HG02759 (cell line): ENCODE data around the gene FJX1.

Experiments
- ATAC-seq: cut with Tn5 transposase; IDR thresholded peaks from one replicate; pipeline ENCODE4 v1.9.1; 2021; ENCODE audit warnings: mild to moderate bottlenecking, moderate library complexity; ENCODE audit not compliant: unreplicated experiment

The FJX1 gene

DNA sequence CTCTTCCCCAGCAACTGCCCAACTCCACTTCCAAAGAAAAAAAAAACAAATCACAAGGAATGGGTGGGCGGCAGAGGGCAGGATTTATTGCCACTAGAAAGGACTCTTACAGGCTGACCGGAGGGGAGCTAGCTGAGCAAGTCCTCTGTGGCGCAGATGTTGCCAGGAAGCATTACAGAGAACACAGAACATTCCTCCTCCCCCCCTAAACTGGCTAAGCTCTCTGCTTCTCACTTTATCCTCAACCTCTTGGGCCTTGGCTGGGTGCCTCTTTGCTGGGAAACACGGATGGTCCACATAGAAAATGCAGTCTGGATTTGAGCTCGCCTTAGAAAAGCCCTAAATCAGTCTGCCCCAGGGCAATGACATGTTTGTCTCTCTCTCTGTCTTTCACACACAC is 12.6 kb upstream of the FJX1 start:
- no peak for ATAC-seq

DNA sequence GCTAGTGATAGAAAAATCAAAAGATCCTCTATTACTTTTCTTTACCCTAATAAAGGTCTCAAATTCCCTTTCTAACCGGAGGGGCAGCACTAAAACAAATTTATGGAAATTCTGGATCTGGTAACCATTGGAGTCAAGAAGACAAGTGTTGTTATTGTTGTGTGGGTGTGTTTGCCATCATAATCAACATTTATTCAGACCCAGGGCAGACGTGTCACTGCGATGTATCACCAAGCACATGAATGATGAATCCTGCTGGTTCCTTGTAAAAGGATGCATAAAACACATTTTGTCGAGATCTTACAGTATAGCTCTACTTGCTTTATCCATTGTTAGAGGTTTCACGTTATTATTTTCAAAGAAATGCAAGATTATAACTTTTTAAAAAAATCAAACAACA is 12.1 kb upstream of the FJX1 start:
- no peak for ATAC-seq

DNA sequence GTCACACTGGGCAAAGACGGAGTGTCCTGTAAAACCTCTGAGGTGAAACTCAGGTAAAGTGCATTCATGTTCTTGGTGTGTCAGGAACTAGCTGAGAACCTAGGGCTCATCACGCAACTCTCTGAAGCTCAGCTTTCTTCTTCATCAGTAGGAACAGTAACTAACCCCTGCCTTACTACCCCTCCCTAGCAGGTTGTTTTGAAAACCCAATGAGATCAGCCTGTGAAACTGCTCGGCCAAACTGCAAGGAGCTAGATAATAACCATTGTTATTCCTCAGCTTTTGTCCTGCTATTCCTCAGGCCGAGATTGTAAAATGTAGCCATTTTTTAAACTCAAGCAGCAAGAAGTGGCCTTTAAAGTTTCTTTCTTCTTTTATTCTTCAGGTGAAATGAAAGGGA is 9.8 kb upstream of the FJX1 start:
- no peak for ATAC-seq

DNA sequence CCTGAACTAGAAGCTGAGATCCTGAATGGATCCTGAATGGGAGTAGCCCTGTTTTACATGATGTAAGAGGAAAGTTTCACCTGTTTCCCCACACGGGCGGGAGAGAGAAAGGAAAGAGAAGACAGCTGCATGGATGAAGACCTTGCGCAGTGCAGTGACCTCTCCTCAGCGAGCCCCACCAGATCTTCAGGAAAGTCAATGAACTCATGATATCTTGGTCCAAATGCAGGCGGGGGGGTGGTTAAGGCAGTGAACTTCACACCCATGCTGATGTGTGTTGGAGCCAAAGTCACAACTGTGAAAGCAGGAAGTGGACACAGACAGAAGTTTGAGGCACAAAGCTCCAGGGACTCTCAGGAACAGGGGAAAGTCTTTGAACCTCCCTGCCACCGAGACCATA is 8.6 kb upstream of the FJX1 start:
- ATAC-seq, result no peak

DNA sequence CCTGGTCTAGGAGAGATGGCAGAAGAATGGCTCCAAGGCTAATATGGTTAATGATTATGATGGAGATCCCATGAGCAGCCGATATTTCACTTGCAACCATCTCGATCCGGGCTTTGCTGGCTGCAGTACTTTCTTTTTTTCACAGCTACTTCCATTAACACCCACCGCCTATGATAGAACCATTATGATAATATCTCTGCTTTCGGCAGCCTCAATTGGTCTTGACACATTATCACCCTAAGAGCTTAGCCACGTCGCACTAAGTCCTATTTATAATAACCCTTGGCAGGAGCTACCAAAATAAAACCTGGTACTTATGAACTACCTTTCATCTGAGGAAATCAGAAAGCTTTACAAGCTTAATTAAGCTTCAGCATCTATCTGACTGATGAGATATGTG is 7.6 kb upstream of the FJX1 start:
- ATAC-seq, result no peak

DNA sequence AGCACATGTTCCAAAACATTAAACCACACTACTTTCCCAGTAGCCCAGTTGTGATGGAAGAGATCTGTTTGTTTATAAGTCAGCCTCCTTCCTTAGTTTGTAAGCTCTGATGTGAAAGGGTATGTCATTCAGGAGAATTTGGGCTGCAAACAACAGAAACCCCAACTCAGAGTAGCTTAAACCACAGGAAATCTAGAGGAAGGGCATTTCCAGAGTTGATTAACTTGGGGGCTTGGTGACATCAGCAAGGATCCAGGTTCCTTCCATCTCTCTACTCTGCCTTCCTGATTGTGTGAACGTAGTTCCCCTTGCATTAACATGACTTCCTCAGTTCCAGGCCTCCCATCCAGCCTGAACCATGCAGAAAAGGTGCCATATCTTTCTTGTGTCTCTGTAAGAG is 6.5 kb upstream of the FJX1 start:
- ATAC-seq, result no peak

DNA sequence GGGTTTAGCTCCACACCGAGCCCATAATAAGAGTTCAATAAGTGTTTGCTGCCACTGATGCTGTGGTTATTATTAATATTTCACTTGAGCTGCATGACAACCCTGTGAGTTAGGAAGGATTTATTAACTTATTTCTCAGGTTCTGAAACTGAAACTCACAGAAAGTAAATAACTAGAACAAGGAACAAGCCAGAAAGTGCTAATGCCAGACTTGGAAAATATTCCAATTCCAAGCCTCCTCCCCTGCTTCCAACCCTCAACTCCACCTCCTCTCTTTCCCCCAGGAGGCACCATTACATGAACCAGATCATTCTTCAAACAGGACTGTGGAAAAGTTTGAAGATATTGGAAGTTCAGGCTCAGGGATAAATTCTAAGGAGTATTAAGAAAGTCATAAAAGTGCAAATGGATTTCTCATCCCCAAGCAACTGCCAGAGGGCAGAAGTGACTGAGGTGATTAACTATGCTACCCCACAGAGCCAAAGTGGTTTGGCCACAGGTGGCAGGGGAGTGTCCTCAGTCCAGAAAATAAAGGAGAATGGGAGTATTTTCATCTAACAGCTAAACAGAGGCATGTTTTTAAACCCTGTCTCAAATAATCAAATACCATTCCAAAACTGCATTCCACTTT is 3.2 kb upstream of the FJX1 start:
- no peak for ATAC-seq

DNA sequence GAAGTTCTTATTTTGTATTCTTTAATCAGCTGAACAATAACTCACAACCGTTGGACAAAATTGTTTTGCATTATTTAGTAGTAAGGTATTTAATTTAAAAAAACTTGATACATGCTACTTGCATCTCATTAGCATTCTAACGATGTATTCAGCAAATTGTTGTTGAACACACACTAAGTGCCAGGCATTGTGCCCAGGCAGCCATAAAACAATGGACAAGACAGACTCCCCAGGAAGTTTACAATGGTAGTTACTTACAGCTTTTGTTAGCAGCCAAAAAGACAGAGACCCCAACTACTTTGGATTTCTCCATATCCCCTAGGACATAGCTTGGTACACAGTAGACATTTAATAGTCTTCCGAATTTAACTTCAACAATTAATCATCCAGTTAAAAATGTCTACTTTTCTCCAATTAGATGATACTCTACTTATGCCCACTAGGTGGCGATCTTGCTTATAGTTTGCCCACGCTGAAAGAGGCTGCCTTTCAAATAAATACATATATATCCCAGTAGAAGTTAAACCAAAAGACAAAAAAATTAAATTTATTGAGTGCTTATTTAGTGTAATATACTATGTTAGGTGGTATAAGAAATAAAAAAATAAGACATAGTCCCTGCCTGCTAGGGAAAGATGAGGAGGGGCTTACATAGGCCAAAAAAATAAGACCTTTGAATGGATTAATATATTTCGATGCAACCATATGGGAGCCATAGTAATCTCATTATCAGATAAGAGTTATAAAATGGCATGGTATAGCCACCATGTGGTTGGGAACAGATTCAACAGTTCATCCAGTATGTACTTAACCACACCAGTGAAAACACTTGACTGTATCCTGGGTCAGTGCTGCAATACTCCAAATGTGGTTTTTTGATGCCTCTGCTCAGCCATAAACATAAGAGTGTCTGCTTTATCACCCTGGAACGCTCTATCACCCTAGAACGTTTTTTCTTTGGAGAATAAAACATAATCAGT is 2.0 kb upstream of the FJX1 start:
- ATAC-seq, result no peak

DNA sequence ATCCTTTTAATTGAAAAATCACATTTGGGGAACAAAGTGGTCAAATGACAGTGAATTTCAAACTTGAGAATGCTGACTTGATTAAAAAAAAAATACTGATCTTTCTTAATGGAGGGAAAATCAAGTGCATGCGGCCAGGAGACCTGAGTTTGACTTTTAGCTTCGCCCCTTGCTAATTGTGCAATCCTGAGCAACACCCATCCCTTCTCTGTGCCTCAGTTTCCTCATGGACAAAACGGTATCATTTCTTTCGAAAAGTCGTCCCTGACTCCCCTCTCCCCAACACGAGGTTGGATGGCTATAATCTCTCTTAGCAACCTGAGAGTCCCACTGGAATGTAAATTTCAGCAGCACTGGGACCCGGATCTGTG is 959 bp upstream of the FJX1 start:
- ATAC-seq, result no peak

DNA sequence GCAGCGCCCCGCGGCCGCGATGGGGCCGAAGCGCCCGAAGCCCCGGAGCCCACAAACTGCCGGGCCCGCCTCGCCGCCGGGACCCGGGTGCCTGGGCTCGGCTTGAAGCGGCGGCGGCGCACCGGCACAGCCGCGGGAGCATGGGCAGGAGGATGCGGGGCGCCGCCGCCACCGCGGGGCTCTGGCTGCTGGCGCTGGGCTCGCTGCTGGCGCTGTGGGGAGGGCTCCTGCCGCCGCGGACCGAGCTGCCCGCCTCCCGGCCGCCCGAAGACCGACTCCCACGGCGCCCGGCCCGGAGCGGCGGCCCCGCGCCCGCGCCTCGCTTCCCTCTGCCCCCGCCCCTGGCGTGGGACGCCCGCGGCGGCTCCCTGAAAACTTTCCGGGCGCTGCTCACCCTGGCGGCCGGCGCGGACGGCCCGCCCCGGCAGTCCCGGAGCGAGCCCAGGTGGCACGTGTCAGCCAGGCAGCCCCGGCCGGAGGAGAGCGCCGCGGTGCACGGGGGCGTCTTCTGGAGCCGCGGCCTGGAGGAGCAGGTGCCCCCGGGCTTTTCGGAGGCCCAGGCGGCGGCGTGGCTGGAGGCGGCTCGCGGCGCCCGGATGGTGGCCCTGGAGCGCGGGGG is 346 bp downstream of the FJX1 start:
- peak; percentile 51 for ATAC-seq

DNA sequence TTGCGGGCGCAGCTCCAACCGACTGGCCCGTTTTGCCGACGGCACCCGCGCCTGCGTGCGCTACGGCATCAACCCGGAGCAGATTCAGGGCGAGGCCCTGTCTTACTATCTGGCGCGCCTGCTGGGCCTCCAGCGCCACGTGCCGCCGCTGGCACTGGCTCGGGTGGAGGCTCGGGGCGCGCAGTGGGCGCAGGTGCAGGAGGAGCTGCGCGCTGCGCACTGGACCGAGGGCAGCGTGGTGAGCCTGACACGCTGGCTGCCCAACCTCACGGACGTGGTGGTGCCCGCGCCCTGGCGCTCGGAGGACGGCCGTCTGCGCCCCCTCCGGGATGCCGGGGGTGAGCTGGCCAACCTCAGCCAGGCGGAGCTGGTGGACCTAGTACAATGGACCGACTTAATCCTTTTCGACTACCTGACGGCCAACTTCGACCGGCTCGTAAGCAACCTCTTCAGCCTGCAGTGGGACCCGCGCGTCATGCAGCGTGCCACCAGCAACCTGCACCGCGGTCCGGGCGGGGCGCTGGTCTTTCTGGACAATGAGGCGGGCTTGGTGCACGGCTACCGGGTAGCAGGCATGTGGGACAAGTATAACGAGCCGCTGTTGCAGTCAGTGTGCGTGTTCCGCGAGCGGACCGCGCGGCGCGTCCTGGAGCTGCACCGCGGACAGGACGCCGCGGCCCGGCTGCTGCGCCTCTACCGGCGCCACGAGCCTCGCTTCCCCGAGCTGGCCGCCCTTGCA is 1.0 kb downstream of the FJX1 start:
- peak; percentile 44 for ATAC-seq

DNA sequence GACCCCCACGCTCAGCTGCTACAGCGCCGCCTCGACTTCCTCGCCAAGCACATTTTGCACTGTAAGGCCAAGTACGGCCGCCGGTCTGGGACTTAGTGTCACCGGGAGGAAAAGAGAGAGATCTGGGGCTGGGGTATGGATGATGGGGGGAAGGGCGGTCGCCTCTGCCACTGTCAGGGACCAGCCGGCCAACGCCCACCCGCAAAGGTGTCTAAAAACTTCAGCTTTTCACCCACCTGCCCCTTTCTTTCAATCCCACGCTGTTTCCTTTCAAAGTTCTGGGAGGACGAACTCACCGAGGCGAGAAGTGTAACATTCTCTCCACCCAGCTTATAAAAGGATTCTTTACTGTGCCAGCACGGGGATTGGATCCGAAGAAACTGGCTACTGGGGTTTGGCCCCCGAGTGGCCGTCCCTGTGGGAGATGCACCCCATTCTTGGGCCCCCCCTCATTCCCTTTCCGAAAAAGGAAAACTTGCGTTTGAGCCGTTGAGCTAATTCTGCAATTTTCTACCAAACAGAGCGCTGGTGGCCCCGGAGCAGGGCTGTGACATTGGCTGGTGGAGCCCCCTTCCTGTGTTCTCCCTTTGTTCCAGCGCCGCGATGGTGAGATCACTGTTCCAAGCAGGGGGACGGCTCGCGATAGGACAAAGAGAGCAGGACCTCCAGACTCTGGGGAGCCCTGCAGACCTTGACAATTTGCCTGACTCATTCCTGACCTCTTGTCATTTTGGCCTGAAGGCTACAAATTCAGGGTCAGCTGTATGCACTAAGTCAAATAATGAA is 1.8 kb downstream of the FJX1 start:
- ATAC-seq, result no peak

DNA sequence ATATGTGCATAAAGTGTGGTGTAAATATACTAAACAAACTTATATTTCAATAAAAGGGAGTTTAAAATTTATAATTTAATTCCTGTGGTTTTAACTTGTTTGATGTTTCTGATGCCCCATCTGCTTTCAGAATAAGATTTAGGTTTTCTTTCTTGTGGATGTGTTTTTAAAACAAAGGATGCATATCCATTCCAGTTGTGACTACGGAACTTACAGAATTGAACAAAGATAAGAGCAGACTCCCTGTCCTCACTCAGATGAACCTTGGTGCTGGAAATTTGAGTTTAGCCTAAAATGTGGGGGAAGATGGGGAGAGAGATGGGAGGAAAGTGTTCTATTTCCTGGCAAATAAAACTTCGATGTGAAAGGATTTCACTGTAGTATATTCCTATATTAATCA is 2.5 kb downstream of the FJX1 start:
- no peak for ATAC-seq

DNA sequence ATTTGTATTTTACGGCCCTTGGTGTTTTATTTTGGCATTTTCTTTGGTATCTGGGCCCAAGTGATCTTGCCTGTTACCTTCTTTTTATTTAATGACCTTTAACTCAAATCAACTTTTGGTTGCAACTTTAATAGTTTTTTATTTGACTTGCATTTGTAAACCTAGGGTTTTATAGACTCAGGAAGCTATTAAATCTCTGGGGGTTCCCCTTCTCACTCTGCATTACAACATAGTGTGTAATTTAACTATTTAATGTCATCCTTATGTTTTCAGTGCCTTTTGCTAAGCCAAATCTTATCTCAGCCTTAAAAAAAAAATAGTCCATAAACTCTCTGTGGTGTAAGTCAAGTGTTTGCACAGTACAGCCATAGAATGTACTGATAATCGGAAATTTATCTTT is 3.4 kb downstream of the FJX1 start:
- no peak for ATAC-seq

DNA sequence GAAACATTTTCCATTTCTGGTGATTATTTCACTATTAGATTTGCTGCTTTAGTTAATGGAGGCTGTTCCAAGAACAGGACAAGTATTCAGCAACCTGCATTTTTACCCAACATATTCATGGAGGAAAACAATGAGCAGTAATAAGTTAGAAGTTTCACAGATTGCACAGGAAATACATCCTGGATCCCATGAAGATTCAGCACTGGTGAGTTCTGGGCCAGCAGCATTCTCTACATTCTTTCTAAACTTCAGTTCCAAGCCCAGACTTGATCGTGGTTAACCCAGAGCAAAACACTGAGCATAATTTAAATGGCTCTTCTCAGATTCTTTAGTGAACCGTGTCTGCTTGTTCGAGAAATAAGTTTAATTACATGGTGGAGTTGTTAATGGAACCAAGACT is 3.8 kb downstream of the FJX1 start:
- no peak for ATAC-seq

DNA sequence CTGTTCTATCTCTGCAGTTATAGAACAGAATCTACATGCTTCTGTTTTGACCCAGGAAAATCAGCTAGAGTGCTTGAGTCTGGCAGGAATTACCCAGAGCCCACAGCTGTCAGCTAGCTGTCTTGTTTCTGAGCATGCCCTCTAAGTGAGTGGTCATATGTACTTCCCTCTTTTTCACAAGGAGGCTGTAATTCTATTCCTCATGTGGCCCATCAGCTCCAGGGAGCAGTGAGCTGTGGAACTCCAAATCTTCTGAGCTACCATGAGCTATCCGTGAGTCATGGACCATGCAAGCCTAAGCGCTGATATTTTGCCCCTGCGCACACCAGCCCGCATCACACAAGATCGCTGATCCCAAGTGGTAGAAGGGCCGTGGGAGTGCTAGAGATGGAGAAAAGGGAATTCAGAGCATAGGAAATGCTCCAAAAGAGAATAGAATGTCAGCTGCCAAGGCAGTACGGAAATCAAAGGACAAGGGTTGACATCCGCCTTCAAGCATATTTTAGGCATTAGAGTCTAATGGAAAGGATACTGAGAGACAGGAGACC is 5.4 kb downstream of the FJX1 start:
- no peak for ATAC-seq

DNA sequence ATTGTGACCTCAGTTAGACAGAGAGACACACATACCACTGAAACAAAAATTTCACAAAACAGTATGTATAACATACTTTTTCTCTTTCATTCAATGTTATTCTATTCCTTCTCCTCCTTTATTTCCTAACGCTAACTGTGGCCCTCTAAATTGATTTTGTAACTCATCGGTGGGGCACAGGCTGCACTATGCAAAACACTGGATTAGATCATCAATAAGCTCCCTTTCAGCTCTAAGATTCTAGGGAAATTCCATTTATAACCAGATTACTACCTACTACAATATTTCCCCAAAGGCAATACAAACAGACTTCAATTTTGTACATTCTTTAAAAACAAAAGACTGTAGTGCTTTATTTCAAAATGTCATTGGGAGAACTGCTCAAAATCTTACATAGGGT is 6.1 kb downstream of the FJX1 start:
- ATAC-seq, result no peak

DNA sequence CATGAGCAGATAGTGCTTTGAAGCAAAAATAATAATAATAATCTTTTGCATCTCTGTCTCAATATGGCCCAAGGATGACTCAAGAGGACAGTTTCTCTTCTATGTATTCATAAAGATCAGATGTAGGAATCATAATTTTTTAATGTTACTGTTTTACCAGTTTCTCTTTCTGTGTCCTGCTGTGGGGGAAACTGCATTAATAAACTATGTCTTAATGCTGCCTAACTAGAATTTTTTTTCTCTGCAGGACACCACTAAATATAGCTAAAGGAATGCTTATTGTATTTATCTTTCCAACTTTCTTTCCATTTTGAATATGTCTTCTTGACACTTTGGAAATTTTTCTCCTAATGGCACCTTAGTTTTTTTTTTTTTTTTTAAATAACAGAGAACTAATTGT is 6.5 kb downstream of the FJX1 start:
- ATAC-seq, result no peak

DNA sequence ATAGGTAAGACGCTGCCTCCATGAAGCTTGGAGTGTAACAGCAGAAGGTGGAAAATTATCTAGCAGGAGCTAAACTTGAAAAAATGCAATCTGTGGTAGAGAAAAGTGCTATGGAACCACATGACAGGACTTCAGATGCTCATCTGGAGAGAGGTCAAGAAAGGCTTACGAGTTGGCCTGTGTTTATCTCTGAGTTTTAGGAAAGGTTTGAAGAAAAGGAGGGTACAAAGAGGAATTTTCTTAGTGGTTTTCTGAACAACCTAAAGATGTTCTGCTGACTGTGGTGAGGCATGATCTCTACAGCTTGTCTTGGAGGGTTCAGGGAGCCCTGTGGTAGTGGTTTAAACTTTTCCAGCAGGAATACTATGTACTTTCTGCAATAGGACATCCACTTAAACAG is 8.2 kb downstream of the FJX1 start:
- ATAC-seq, result no peak

DNA sequence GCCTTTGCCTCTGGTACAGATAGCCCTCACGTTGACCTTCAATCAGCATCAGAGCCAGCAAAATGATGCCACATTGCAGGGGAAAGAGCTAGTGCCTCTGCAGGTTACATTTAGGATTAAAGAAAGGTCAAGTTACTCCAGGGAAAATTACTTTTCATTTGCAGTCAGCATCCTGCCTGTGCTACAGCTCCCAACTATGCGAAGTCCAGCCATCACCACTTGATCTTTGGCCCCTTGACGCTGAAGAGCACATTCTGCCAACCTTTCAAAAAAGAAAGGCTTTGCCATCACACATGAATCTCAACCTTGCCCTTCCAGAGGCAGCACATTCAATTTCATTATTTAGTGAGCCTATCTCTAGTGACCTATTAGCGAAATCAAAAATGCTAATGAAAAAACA is 11.3 kb downstream of the FJX1 start:
- no peak for ATAC-seq
